DOHH2 (cell line): ENCODE results near the gene PAPPA2.

Source experiments
- EZH2phosphoT487 ChIP-seq: fragments of 200-600 bp; sonication (generic); IDR thresholded peaks from 2 replicates; pipeline ENCODE4 v1.6.1; 2017; ENCODE audit warnings: borderline replicate concordance, mild to moderate bottlenecking, antibody characterized with exemption, low read length, moderate library complexity, mixed read lengths
- TF ChIP-seq, protein P1 (sequence below): fragments of 200-600 bp; sonication (generic); IDR thresholded peaks from one replicate; pipeline ENCODE4 v1.5.1; 2014; ENCODE audit warnings: antibody characterized with exemption, mild to moderate bottlenecking, low read depth, low read length; ENCODE audit not compliant: poor library complexity, severe bottlenecking

DNA sequence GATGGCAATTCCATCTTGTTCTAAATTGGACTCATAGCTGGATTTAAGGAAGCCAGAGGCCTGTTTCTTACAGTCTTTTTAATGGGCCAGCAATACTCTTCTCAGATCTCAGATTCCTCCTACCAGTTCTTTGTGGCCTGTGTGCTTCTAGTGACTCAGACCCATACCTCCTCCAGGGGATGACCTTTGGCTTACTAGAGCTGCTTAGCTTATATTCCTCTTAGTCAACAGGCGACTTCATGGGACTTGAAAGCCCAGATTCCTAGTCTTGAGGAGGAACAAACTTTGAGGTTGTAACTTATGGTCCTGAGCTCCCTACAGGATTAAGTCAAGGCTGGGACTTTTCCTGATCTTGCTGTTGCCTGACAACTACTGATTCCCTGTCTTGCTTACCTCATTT lies 12.4 kb upstream of the PAPPA2 start:
- TF ChIP-seq, protein P1, sequence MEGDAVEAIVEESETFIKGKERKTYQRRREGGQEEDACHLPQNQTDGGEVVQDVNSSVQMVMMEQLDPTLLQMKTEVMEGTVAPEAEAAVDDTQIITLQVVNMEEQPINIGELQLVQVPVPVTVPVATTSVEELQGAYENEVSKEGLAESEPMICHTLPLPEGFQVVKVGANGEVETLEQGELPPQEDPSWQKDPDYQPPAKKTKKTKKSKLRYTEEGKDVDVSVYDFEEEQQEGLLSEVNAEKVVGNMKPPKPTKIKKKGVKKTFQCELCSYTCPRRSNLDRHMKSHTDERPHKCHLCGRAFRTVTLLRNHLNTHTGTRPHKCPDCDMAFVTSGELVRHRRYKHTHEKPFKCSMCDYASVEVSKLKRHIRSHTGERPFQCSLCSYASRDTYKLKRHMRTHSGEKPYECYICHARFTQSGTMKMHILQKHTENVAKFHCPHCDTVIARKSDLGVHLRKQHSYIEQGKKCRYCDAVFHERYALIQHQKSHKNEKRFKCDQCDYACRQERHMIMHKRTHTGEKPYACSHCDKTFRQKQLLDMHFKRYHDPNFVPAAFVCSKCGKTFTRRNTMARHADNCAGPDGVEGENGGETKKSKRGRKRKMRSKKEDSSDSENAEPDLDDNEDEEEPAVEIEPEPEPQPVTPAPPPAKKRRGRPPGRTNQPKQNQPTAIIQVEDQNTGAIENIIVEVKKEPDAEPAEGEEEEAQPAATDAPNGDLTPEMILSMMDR, result no peak
- TF ChIP-seq EZH2phosphoT487, result no peak
